GM12878 (cell line): Measurements from ENCODE around the gene BRD1. TPM values are rescaled to one million over a fixed set of nuclear protein-coding genes. Genes with fewer than 3 reads are reported as not detected.

Source experiments
- ATAC-seq: fragments of 200-7000 bp; cut with Tn5 transposase; 3 replicates; pipeline ENCODE4 v1.9.1; 2020; ENCODE audit warnings: mild to moderate bottlenecking, moderate library complexity
- BruUV-seq: library from RNA; stranded (reverse); fragments of 400-500 nt; replicated peaks from 2 replicates; lab custom pipeline; 2021; lab: Mats Ljungman, UMichigan
- CTCF ChIA-PET: fragments of 300-600 bp; sonication (Branson Sonifier 250); formaldehyde crosslinking; extraction: SDS; loops from one replicate; lab custom pipeline; 2021; ENCODE audit warnings: inconsistent platforms; lab: Yijun Ruan, JAX
- POLR2A ChIA-PET: fragments of 350-600 bp; formaldehyde crosslinking; extraction: SDS; loops from one replicate; lab custom pipeline; 2021; ENCODE audit warnings: inconsistent platforms; lab: Charles Lee
- RAD21 ChIA-PET: fragments of 300-600 bp; sonication (Branson Sonifier 250); formaldehyde crosslinking; loops from one replicate; lab custom pipeline; 2023; ENCODE audit warnings: antibody characterized with exemption; ENCODE audit not compliant: unreplicated experiment; lab: Charles Lee
- SMC1A ChIA-PET: fragments of 300-600 bp; sonication (Branson Sonifier 250); formaldehyde crosslinking; loops from one replicate; lab custom pipeline; 2023; ENCODE audit not compliant: unreplicated experiment, uncharacterized antibody; lab: Charles Lee
- DNase-seq: peaks from one replicate; pipeline ENCODE4 v3.0.0-alpha.2; 2011; ENCODE audit warnings: low read depth, low spot score
- FAIRE-seq: peaks from 3 replicates; lab custom pipeline; 2011; peaks lifted over from hg19 to GRCh38; lab: Jason Lieb, UNC
- H2AFZ ChIP-seq: 2 replicates; pipeline ENCODE4 v1.6.0; 2011; ENCODE audit warnings: low read depth, low read length, control low read depth; ENCODE audit not compliant: control insufficient read depth
- H3K27ac ChIP-seq: 2 replicates; pipeline ENCODE4 v1.5.1; 2011; ENCODE audit warnings: control low read depth; ENCODE audit not compliant: control insufficient read depth, insufficient read depth
- H3K27me3 ChIP-seq, 2 experiments: replicated peaks in 1 of 2; 2 replicates each; pipeline versions ENCODE4 v1.6.0 to v1.6.1; 2011; ENCODE audit warnings: low read length in 1 of 2; ENCODE audit not compliant: control insufficient read depth in 2 of 2, insufficient read depth in 2 of 2
- H3K36me3 ChIP-seq, 2 experiments: 2 replicates each; pipeline ENCODE4 v1.5.1; 2011; ENCODE audit warnings: low read length in 1 of 2; ENCODE audit not compliant: control insufficient read depth in 2 of 2, insufficient read depth in 2 of 2
- H3K4me1 ChIP-seq: 2 replicates; pipeline ENCODE4 v1.6.1; 2011; ENCODE audit warnings: mild to moderate bottlenecking, low read length, moderate library complexity, mixed read lengths; ENCODE audit not compliant: control insufficient read depth, insufficient read depth
- H3K4me2 ChIP-seq: 2 replicates; pipeline ENCODE4 v1.6.0; 2011; ENCODE audit warnings: control low read depth; ENCODE audit not compliant: control insufficient read depth, insufficient read depth
- H3K4me3 ChIP-seq: fragments of 200-600 bp; sonication (generic); 2 replicates; pipeline ENCODE4 v1.5.1; 2016
- H3K79me2 ChIP-seq: 2 replicates; pipeline ENCODE4 v1.6.0; 2011; ENCODE audit warnings: low read length; ENCODE audit not compliant: control insufficient read depth, insufficient read depth
- H3K9ac ChIP-seq: 2 replicates; pipeline ENCODE4 v1.8.0; 2011; ENCODE audit warnings: low read length, control low read depth, mixed read lengths; ENCODE audit not compliant: control insufficient read depth, insufficient read depth
- H3K9me3 ChIP-seq: replicated peaks from 3 replicates; pipeline ENCODE4 v1.5.1; 2011; ENCODE audit warnings: mild to moderate bottlenecking, low read length; ENCODE audit not compliant: control insufficient read depth, insufficient read depth
- H4K20me1 ChIP-seq: 2 replicates; pipeline ENCODE4 v1.6.0; 2011; ENCODE audit not compliant: control insufficient read depth, insufficient read depth
- BACH1 ChIP-seq: fragments of 450-650 bp; IDR thresholded peaks from 2 replicates; pipeline ENCODE4 v1.6.1; 2017; ENCODE audit warnings: mild to moderate bottlenecking, borderline replicate concordance
- CEBPB ChIP-seq, 2 experiments: fragments of 150-350 bp in 1 of 2; IDR thresholded peaks; 2 replicates each; pipeline ENCODE4 v1.6.1; 2012 to 2014; ENCODE audit warnings: low read depth in 2 of 2, low read length in 2 of 2, borderline replicate concordance in 1 of 2, inconsistent platforms in 1 of 2
- EZH2 ChIP-seq: IDR thresholded peaks from 2 replicates; pipeline ENCODE4 v1.6.1; 2012; ENCODE audit warnings: low read depth, mild to moderate bottlenecking, control low read depth, inconsistent platforms, low read length, borderline replicate concordance; ENCODE audit not compliant: control insufficient read depth
- GABPA ChIP-seq: IDR thresholded peaks from 2 replicates; pipeline ENCODE4 v1.6.1; 2014; ENCODE audit warnings: antibody characterized with exemption, low read depth, mild to moderate bottlenecking, inconsistent platforms
- GATAD2B ChIP-seq: fragments of 450-650 bp; conservative IDR thresholded peaks from 2 replicates; pipeline ENCODE4 v1.6.1; 2017; ENCODE audit warnings: low read depth, mild to moderate bottlenecking, moderate library complexity
- IRF4 ChIP-seq: IDR thresholded peaks from 2 replicates; pipeline ENCODE4 v1.6.1; 2011; ENCODE audit warnings: low read depth, low read length
- JUNB ChIP-seq: IDR thresholded peaks from 2 replicates; pipeline ENCODE4 v1.6.1; 2016; ENCODE audit warnings: antibody characterized with exemption, mild to moderate bottlenecking
- MTA3 ChIP-seq: IDR thresholded peaks from 2 replicates; pipeline ENCODE4 v1.6.1; 2012; ENCODE audit warnings: low read length, inconsistent platforms, borderline replicate concordance
- NFYA ChIP-seq: IDR thresholded peaks from 2 replicates; pipeline ENCODE4 v1.6.1; 2011; ENCODE audit warnings: low read depth, mild to moderate bottlenecking, low read length, improper control_type of control experiment, borderline replicate concordance
- NR2C1 ChIP-seq: fragments of 450-650 bp; IDR thresholded peaks from 2 replicates; pipeline ENCODE4 v1.6.1; 2017; ENCODE audit warnings: antibody characterized with exemption, mild to moderate bottlenecking, moderate library complexity
- NR2C2 ChIP-seq: IDR thresholded peaks from 2 replicates; pipeline ENCODE4 v1.6.1; 2011; ENCODE audit warnings: borderline replicate concordance, low read depth; ENCODE audit not compliant: control insufficient read depth, insufficient read length
- RBBP5 ChIP-seq: fragments of 200-600 bp; sonication (generic); conservative IDR thresholded peaks from 2 replicates; pipeline ENCODE4 v1.6.1; 2016
- RELB ChIP-seq: fragments of 450-650 bp; IDR thresholded peaks from 2 replicates; pipeline ENCODE4 v1.6.1; 2017; ENCODE audit warnings: low read depth, mild to moderate bottlenecking, moderate library complexity
- TARDBP ChIP-seq: IDR thresholded peaks from 2 replicates; pipeline ENCODE4 v1.6.1; 2016; ENCODE audit warnings: borderline replicate concordance
- WGBS: methylation state at CpG from one replicate; pipeline ENCODE4 v1.1.6; 2016; ENCODE audit warnings: low lambda C conversion rate; ENCODE audit not compliant: insufficient replicate concordance, insufficient coverage; ENCODE audit errors: missing lambda C conversion rate; 5-methylcytosine and 5-hydroxymethylcytosine counted together
- in situ Hi-C: fragments of 300-500 bp; cut with MboI; formaldehyde crosslinking; loops from 9 replicates; pipeline ENCODE4 v1.14.3; 2018; ENCODE audit warnings: mixed read lengths
- intact Hi-C: fragments of 100-400 bp; cut with micrococcal nuclease; formaldehyde crosslinking; loops from one replicate; pipeline ENCODE4 v1.14.2; 2022; ENCODE audit not compliant: unreplicated experiment
- polyA plus RNA-seq, 11 experiments: library from polyadenylated mRNA; depleted of rRNA in 4 of 11; unstranded in 6 of 11; stranded (reverse) in 5 of 11; fragments of >200 nt; fragmentation: Nextera tagmentation in 4 of 11; fragmentation: Illumina TruSeq in 1 of 11; extraction: Ambion mirVana in 4 of 11; extraction: Trizol in 1 of 11; gene quantifications; 1 replicate in 1 of 11; 2 replicates in 10 of 11; pipeline versions ENCODE4 v1.2.1 to v1.2.3, GENCODE V29; 2011 to 2016; ENCODE audit warnings: inconsistent platforms in 2 of 11, missing spikeins in 2 of 11, low read depth in 1 of 11
- total RNA-seq, 4 experiments: library from RNA; depleted of rRNA in 3 of 4; stranded (reverse); fragments of >200 nt in 3 of 4; fragmentation: Illumina TruSeq in 1 of 4; extraction: Trizol in 1 of 4; gene quantifications; 2 replicates each; pipeline versions ENCODE4 v1.2.1 to v1.2.3, GENCODE V29; 2013 to 2021
- TF ChIP-seq, protein P1 (sequence below): fragments of 450-650 bp; IDR thresholded peaks from 2 replicates; pipeline ENCODE4 v1.6.1; 2017; ENCODE audit warnings: antibody characterized with exemption, mild to moderate bottlenecking, moderate library complexity

BRD1 gene
- total and polyA plus RNA-seq, 10 of the 15 experiments (the other 5 are each of a cell fraction or from before 2014, with no cell fraction given) = 0.90 to 26.4 (median 7.1) TPM

DNA sequence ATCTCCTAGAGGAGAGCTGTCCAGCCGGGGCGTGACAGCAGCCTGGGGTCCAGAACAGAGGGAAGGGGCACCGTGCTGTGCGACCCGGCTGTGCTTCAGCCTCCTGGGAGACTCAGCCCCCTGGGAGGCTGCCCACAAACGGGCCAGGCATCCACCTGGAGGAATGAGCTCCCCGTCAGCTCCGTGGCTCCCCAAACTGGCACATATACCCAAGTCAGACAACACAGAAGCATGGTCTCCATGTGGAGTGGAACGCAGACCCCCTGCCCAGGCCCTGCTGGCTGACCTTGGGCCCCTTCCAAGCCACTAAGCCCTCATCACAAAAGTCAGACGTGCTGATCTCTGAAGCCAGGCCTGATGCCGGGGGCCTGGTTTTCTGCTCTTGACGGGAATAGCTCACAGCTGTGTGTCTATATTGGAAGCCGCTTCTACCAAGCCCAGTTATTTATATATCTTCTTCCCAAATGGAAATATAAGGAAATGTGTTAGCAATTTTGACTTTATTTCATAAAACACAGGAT is 91.7 kb downstream of the BRD1 start:
- in situ Hi-C loops (no loop called here), intact Hi-C loops (no loop called here)
- TF ChIP-seq NR2C2 (no peak), NR2C1 (no peak), GATAD2B (no peak), RELB (no peak), CEBPB (IDR thresholded peaks at IDR 0.05; ENCODE audit: borderline replicate concordance in 1 of 2, low read depth in 2 of 2, low read length in 2 of 2) (no peak), MTA3 (no peak), GABPA (no peak), BACH1 (no peak), TARDBP (no peak), NFYA (no peak), RBBP5 (no peak), IRF4 (no peak), JUNB (no peak), EZH2 (no peak)
- TF ChIP-seq, protein P1, sequence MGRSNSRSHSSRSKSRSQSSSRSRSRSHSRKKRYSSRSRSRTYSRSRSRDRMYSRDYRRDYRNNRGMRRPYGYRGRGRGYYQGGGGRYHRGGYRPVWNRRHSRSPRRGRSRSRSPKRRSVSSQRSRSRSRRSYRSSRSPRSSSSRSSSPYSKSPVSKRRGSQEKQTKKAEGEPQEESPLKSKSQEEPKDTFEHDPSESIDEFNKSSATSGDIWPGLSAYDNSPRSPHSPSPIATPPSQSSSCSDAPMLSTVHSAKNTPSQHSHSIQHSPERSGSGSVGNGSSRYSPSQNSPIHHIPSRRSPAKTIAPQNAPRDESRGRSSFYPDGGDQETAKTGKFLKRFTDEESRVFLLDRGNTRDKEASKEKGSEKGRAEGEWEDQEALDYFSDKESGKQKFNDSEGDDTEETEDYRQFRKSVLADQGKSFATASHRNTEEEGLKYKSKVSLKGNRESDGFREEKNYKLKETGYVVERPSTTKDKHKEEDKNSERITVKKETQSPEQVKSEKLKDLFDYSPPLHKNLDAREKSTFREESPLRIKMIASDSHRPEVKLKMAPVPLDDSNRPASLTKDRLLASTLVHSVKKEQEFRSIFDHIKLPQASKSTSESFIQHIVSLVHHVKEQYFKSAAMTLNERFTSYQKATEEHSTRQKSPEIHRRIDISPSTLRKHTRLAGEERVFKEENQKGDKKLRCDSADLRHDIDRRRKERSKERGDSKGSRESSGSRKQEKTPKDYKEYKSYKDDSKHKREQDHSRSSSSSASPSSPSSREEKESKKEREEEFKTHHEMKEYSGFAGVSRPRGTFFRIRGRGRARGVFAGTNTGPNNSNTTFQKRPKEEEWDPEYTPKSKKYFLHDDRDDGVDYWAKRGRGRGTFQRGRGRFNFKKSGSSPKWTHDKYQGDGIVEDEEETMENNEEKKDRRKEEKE = no peak
- H3K36me3 ChIP-seq = no peaks in the 10 kb centered on the region
- 37% methylated on average over 13 of the region's 13 CpGs for WGBS
- no peaks in the 10 kb centered on the region for H3K4me1 ChIP-seq
- H3K9me3 ChIP-seq = no peaks in the 10 kb centered on the region; the same call in 2 of the 3 replicates
- H3K27ac ChIP-seq = no peak overlapping the region
- CTCF ChIA-PET = no interaction called here
- H2AFZ ChIP-seq = no peak overlapping the region
- POLR2A ChIA-PET = no interaction called here
- RAD21 ChIA-PET = no interaction called here
- no TSS peak for BruUV-seq
- FAIRE-seq (no peak), DNase-seq (no peak), ATAC-seq (no peak)
- H3K4me3 ChIP-seq = no peak overlapping the region
- SMC1A ChIA-PET = no interaction called here
- H3K4me2 ChIP-seq = no peak overlapping the region
- no peaks in the 10 kb centered on the region for H3K79me2 ChIP-seq
- H3K9ac ChIP-seq = no peak overlapping the region
- no peaks in the 10 kb centered on the region for H4K20me1 ChIP-seq
- no peaks in the 10 kb centered on the region for H3K27me3 ChIP-seq
